SK-N-SH (cell line): ENCODE results near the gene FCER1G. TPM values are rescaled to one million over a fixed set of nuclear protein-coding genes. Genes with fewer than 3 reads are reported as not detected.

Experiments used
- CTCF ChIA-PET: fragments of 300-600, 350-600 bp; formaldehyde crosslinking; extraction: SDS; loops from one replicate; lab custom pipeline; 2021; lab: Yijun Ruan, JAX
- POLR2A ChIA-PET: fragments of 350-600 bp; sonication (Branson Sonifier 250); formaldehyde crosslinking; extraction: SDS; loops from one replicate; lab custom pipeline; 2020; ENCODE audit warnings: antibody characterized with exemption, inconsistent platforms; lab: Yijun Ruan, JAX
- DNase-seq: peaks from one replicate; pipeline ENCODE4 v3.0.0; 2012
- H2AFZ ChIP-seq: fragments of 200-600 bp; sonication (generic); 2 replicates; pipeline ENCODE4 v1.8.1; 2016; ENCODE audit warnings: antibody characterized with exemption, mild to moderate bottlenecking, low read depth
- H3F3A ChIP-seq: fragments of 200-600 bp; sonication (generic); replicated peaks from 2 replicates; pipeline ENCODE3; 2016; ENCODE audit warnings: antibody characterized with exemption, mild to moderate bottlenecking; ENCODE audit not compliant: insufficient read depth
- H3K27ac ChIP-seq, 2 experiments: fragments of 200-500 bp in 1 of 2; fragments of 200-600 bp in 1 of 2; sonication (Bioruptor generic) in 1 of 2; sonication (generic), shearing (Covaris generic) in 1 of 2; 2 replicates each; pipeline versions ENCODE4 v1.5.1 to v1.6.1; 2014 to 2016; ENCODE audit warnings: low read depth in 2 of 2, inconsistent platforms in 1 of 2, low read length in 1 of 2, mild to moderate bottlenecking in 1 of 2, mixed read lengths in 1 of 2
- H3K27me3 ChIP-seq: fragments of 200-600 bp; sonication (generic), shearing (Covaris generic); 2 replicates; pipeline ENCODE4 v1.6.1; 2016; ENCODE audit warnings: mixed run types; ENCODE audit not compliant: insufficient read depth
- H3K36me3 ChIP-seq, 2 experiments: fragments of 200-500 bp in 1 of 2; fragments of 200-600 bp in 1 of 2; sonication (Bioruptor generic) in 1 of 2; sonication (generic) in 1 of 2; replicated peaks in 1 of 2; 2 replicates each; pipeline versions ENCODE3 to v1.5.1; 2014 to 2016; ENCODE audit warnings: low read length in 1 of 2, mild to moderate bottlenecking in 1 of 2; ENCODE audit not compliant: insufficient read depth in 2 of 2, control insufficient read depth in 1 of 2
- H3K4me1 ChIP-seq, 2 experiments: fragments of 200-500 bp in 1 of 2; fragments of 200-600 bp in 1 of 2; sonication (Bioruptor generic) in 1 of 2; sonication (generic), shearing (Covaris generic) in 1 of 2; 2 replicates each; pipeline versions ENCODE4 v1.5.1 to v1.6.1; 2014 to 2016; ENCODE audit warnings: low read depth in 1 of 2, low read length in 1 of 2, mixed run types in 1 of 2; ENCODE audit not compliant: insufficient read depth in 2 of 2, control insufficient read depth in 1 of 2
- H3K4me2 ChIP-seq: fragments of 200-600 bp; sonication (generic), shearing (Covaris generic); 2 replicates; pipeline ENCODE4 v1.6.1; 2017; ENCODE audit warnings: mixed run types
- H3K4me3 ChIP-seq, 2 experiments: fragments of 200-500 bp in 1 of 2; fragments of 200-600 bp in 1 of 2; sonication (Bioruptor generic) in 1 of 2; sonication (generic), shearing (Covaris generic) in 1 of 2; 2 replicates each; pipeline versions ENCODE4 v1.5.1 to v1.8.1; 2014 to 2016; ENCODE audit warnings: low read depth in 2 of 2, inconsistent platforms in 1 of 2, low read length in 1 of 2, mild to moderate bottlenecking in 1 of 2, mixed read lengths in 1 of 2, moderate library complexity in 1 of 2
- H3K79me2 ChIP-seq: fragments of 200-600 bp; sonication (generic); 2 replicates; pipeline ENCODE4 v1.8.1; 2017; ENCODE audit warnings: mild to moderate bottlenecking; ENCODE audit not compliant: insufficient read depth
- H3K9ac ChIP-seq: fragments of 200-600 bp; sonication (generic); 2 replicates; pipeline ENCODE4 v1.6.1; 2017; ENCODE audit warnings: mixed run types
- H3K9me2 ChIP-seq: fragments of 200-600 bp; sonication (generic); 2 replicates; pipeline ENCODE4 v1.6.1; 2017; ENCODE audit warnings: mixed run types
- H3K9me3 ChIP-seq: fragments of 200-600 bp; sonication (generic); 2 replicates; pipeline ENCODE4 v1.6.1; 2017; ENCODE audit warnings: mixed run types, mild to moderate bottlenecking, moderate library complexity
- H4K20me1 ChIP-seq: fragments of 200-600 bp; sonication (generic); 2 replicates; pipeline ENCODE4 v1.6.1; 2017; ENCODE audit warnings: mild to moderate bottlenecking, mixed run types; ENCODE audit not compliant: insufficient read depth
- CTCF ChIP-seq: fragments of 200-600 bp; sonication (generic); IDR thresholded peaks from 2 replicates; pipeline ENCODE4 v1.6.1; 2017; ENCODE audit warnings: antibody characterized with exemption, mild to moderate bottlenecking, moderate library complexity
- FOXM1 ChIP-seq: IDR thresholded peaks from 2 replicates; pipeline ENCODE4 v1.4.0; 2012; ENCODE audit warnings: low read depth, mild to moderate bottlenecking
- IRF3 ChIP-seq: fragments of 150-350 bp; IDR thresholded peaks from 2 replicates; pipeline ENCODE4 v1.6.1; 2016; ENCODE audit warnings: mild to moderate bottlenecking, low read depth, low read length
- NFIC ChIP-seq: IDR thresholded peaks from 2 replicates; pipeline ENCODE4 v1.4.0; 2012; ENCODE audit warnings: borderline replicate concordance
- NRF1 ChIP-seq: IDR thresholded peaks from 2 replicates; pipeline ENCODE4 v1.6.1; 2012; ENCODE audit warnings: low read depth, mild to moderate bottlenecking, low read length
- REST ChIP-seq: IDR thresholded peaks from 2 replicates; pipeline ENCODE4 v1.6.1; 2012; ENCODE audit warnings: mild to moderate bottlenecking, low read depth, low read length, moderate library complexity
- WGBS: methylation state at CpG from one replicate; pipeline ENCODE4 v1.1.6; 2017; ENCODE audit warnings: low lambda C conversion rate; 5-methylcytosine and 5-hydroxymethylcytosine counted together
- polyA plus RNA-seq, 3 experiments: library from polyadenylated mRNA; depleted of rRNA; stranded (reverse); fragments of >200 nt; gene quantifications; 2 replicates each; pipeline ENCODE4 v1.2.3, GENCODE V29; 2012

Gene FCER1G
- polyA plus RNA-seq, 1 of the 3 experiments (the other 2 are of a cell fraction) = 0.61 TPM

- TF ChIP-seq CTCF = peak; percentile 70
Observed at GRCh38 chr1:161225534-161226319, 10.6 kb downstream of the FCER1G start, which contains the start of gene TOMM40L (continued).

- ChIA-PET POLR2A (interaction anchor here (0.5 to 2.2 kb wide), 5 partner anchors 24 to 498 kb away, joined by 3 to 19 read pairs (median 5); partner anchors contain the start of genes ADAMTS4, NDUFS2 and SDHC), CTCF (interaction anchor here (0.6 to 6.2 kb wide), 28 partner anchors 9 to 163 kb away, joined by 3 to 78 read pairs (median 7); partner anchors contain the start of genes ADAMTS4, FCER1G, MPZ and NDUFS2)
- Histone ChIP-seq H3K36me3 (peaks cover 0 to 20% of the 10 kb centered on the region in 2 experiments), H4K20me1 (no peaks in the 10 kb centered on the region), H3F3A (peaks cover 14% of the 10 kb centered on the region), H3K27me3 (no peaks in the 10 kb centered on the region), H3K9ac (peak overlapping the region; percentile 68), H3K9me2 (no peaks in the 10 kb centered on the region), H3K79me2 (no peaks in the 10 kb centered on the region), H2AFZ (peak overlapping the region; percentile 80), H3K4me1 (peaks cover 8 to 21% of the 10 kb centered on the region in 2 experiments; a peak in 3 of 4 replicates), H3K4me2 (peak overlapping the region; percentile 79), H3K9me3 (no peaks in the 10 kb centered on the region), H3K4me3 (peak overlapping the region; percentile 69 to 74), H3K27ac (peak overlapping the region in 1 of 2 experiments; percentile 51; a peak in 2 of 4 replicates)
- no peak for DNase-seq
- WGBS = 4% methylated on average over 15 of the region's 15 CpGs
- no peak for TF ChIP-seq FOXM1
- TF ChIP-seq NRF1 = no peak
- TF ChIP-seq REST = no peak
- TF ChIP-seq NFIC = no peak
- TF ChIP-seq IRF3 = no peak
Observed at GRCh38 chr1:161226320-161226711, 11.2 kb downstream of the FCER1G start.
